Astrocyte (in vitro differentiated cells and primary cell): Measurements from ENCODE around the gene COMMD4. TPM values are rescaled to one million over a fixed set of nuclear protein-coding genes. Genes with fewer than 3 reads are reported as not detected.

ENCODE experiments used
- DNase-seq: peaks from one replicate; pipeline ENCODE4 v3.0.0-alpha.2; 2010; ENCODE audit warnings: low read depth
- FAIRE-seq: peaks from 2 replicates; lab custom pipeline; 2011; peaks lifted over from hg19 to GRCh38; lab: Jason Lieb, UNC
- H2AFZ ChIP-seq: 2 replicates; pipeline ENCODE4 v1.6.0; 2012; ENCODE audit warnings: low read depth, low read length, inconsistent platforms
- H3K27ac ChIP-seq: 2 replicates; pipeline ENCODE4 v1.5.1; 2011; ENCODE audit warnings: low read depth, low read length, inconsistent platforms
- H3K27me3 ChIP-seq: 2 replicates; pipeline ENCODE4 v1.6.0; 2011; ENCODE audit warnings: low read length, inconsistent platforms; ENCODE audit not compliant: insufficient read depth
- H3K36me3 ChIP-seq: 2 replicates; pipeline ENCODE4 v1.5.1; 2011; ENCODE audit warnings: low read length, inconsistent platforms; ENCODE audit not compliant: insufficient read depth
- H3K4me1 ChIP-seq: 2 replicates; pipeline ENCODE4 v1.5.1; 2011; ENCODE audit warnings: low read length, inconsistent platforms; ENCODE audit not compliant: insufficient read depth
- H3K4me2 ChIP-seq: 2 replicates; pipeline ENCODE4 v1.6.0; 2012; ENCODE audit warnings: low read length, inconsistent platforms
- H3K4me3 ChIP-seq: 2 replicates; pipeline ENCODE4 v1.5.1; 2011; ENCODE audit warnings: low read depth, mild to moderate bottlenecking, low read length, inconsistent platforms; ENCODE audit not compliant: insufficient read depth
- H3K79me2 ChIP-seq: 2 replicates; pipeline ENCODE4 v1.6.0; 2012; ENCODE audit warnings: mild to moderate bottlenecking, low read length, inconsistent platforms; ENCODE audit not compliant: insufficient read depth
- H3K9ac ChIP-seq: 2 replicates; pipeline ENCODE4 v1.6.0; 2012; ENCODE audit warnings: mild to moderate bottlenecking, low read length, inconsistent platforms
- H3K9me3 ChIP-seq: 2 replicates; pipeline ENCODE4 v1.5.1; 2012; ENCODE audit warnings: low read depth, mild to moderate bottlenecking, low read length, inconsistent platforms; ENCODE audit not compliant: insufficient read depth
- H4K20me1 ChIP-seq: 2 replicates; pipeline ENCODE4 v1.6.0; 2012; ENCODE audit warnings: low read length, inconsistent platforms; ENCODE audit not compliant: insufficient read depth
- H3K27ac Mint-ChIP-seq: one replicate; pipeline ENCODE4 v1.8.0; 2021; ENCODE audit warnings: mild to moderate bottlenecking, mixed read lengths; ENCODE audit not compliant: unreplicated experiment
- H3K27me3 Mint-ChIP-seq: one replicate; pipeline ENCODE4 v1.8.0; 2021; ENCODE audit warnings: low read depth, mixed read lengths; ENCODE audit not compliant: unreplicated experiment
- H3K36me3 Mint-ChIP-seq: one replicate; pipeline ENCODE4 v1.8.0; 2021; ENCODE audit warnings: low read depth, mixed read lengths; ENCODE audit not compliant: unreplicated experiment
- H3K4me1 Mint-ChIP-seq: one replicate; pipeline ENCODE4 v1.8.0; 2021; ENCODE audit warnings: low read depth, mixed read lengths; ENCODE audit not compliant: unreplicated experiment
- H3K4me3 Mint-ChIP-seq: one replicate; pipeline ENCODE4 v1.8.0; 2021; ENCODE audit warnings: mild to moderate bottlenecking, moderate library complexity, mixed read lengths; ENCODE audit not compliant: unreplicated experiment
- H3K9me3 Mint-ChIP-seq: one replicate; pipeline ENCODE4 v1.8.0; 2021; ENCODE audit warnings: mild to moderate bottlenecking, mixed read lengths; ENCODE audit not compliant: unreplicated experiment
- CTCF ChIP-seq: IDR thresholded peaks from 2 replicates; pipeline ENCODE4 v1.5.1; 2011; ENCODE audit warnings: low read depth, mild to moderate bottlenecking, inconsistent platforms, low read length, moderate library complexity; ENCODE audit not compliant: insufficient read depth
- EZH2 ChIP-seq: IDR thresholded peaks from 2 replicates; pipeline ENCODE4 v1.6.1; 2012; ENCODE audit warnings: mild to moderate bottlenecking, low read length, inconsistent platforms; ENCODE audit not compliant: insufficient read depth
- total RNA-seq: library from RNA; stranded (reverse); gene quantifications from 2 replicates; pipeline ENCODE4 v1.2.1, GENCODE V29; 2021

COMMD4 gene
- total RNA-seq, 1 donor from 2014 or later: 61.0 TPM

- no peak overlapping the region for H3K27ac ChIP-seq
Measured at GRCh38 chr15:75369897-75370581, 34.2 kb downstream of the COMMD4 start.

GRCh38 chr15:75371486-75371885, 35.6 kb downstream of the COMMD4 start:
- Mint-ChIP-seq H3K9me3 (no peaks in the 10 kb centered on the region), H3K27ac (no peak overlapping the region)

More at GRCh38 chr15:75369897-75370581, 34.2 kb downstream of the COMMD4 start:
- FAIRE-seq (no peak), DNase-seq (no peak)
- TF ChIP-seq EZH2: no peak
- TF ChIP-seq CTCF: no peak
- peaks cover 28% of the 10 kb centered on the region for H3K36me3 ChIP-seq
- peaks cover 21% of the 10 kb centered on the region for H3K79me2 ChIP-seq
- peak overlapping the region; percentile 93 for H3K4me3 Mint-ChIP-seq
- peaks cover 26% of the 10 kb centered on the region for H4K20me1 ChIP-seq
- peak overlapping the region; percentile 97 for H3K4me2 ChIP-seq
- no peaks in the 10 kb centered on the region for H3K9me3 Mint-ChIP-seq
- H3K4me1 Mint-ChIP-seq: peaks cover 12% of the 10 kb centered on the region
- no peak overlapping the region for H3K4me3 ChIP-seq
- no peaks in the 10 kb centered on the region for H3K27me3 Mint-ChIP-seq
- H3K9me3 ChIP-seq: no peaks in the 10 kb centered on the region
- H3K9ac ChIP-seq: peak overlapping the region; percentile 94
- H3K27me3 ChIP-seq: no peaks in the 10 kb centered on the region
- H3K36me3 Mint-ChIP-seq: peaks cover 14% of the 10 kb centered on the region
- peaks cover 16% of the 10 kb centered on the region for H3K4me1 ChIP-seq
- no peak overlapping the region for H2AFZ ChIP-seq
- H3K27ac Mint-ChIP-seq: peak overlapping the region; percentile 87

More at GRCh38 chr15:75371486-75371885, 35.6 kb downstream of the COMMD4 start:
- H4K20me1 ChIP-seq: peaks cover 24% of the 10 kb centered on the region
- H3K9me3 ChIP-seq: no peaks in the 10 kb centered on the region
- peaks cover 16% of the 10 kb centered on the region for H3K4me1 ChIP-seq
- H3K4me3 ChIP-seq: no peak overlapping the region
- TF ChIP-seq CTCF (no peak), EZH2 (no peak)
- H3K4me1 Mint-ChIP-seq: peaks cover 12% of the 10 kb centered on the region
- H3K4me2 ChIP-seq: no peak overlapping the region
- no peaks in the 10 kb centered on the region for H3K27me3 ChIP-seq
- H3K79me2 ChIP-seq: peaks cover 21% of the 10 kb centered on the region
- peaks cover 20% of the 10 kb centered on the region for H3K36me3 Mint-ChIP-seq
- no peak overlapping the region for H2AFZ ChIP-seq
- DNase-seq: no peak
- no peak overlapping the region for H3K4me3 Mint-ChIP-seq
- H3K27ac ChIP-seq: no peak overlapping the region
- no peak overlapping the region for H3K9ac ChIP-seq
- no peaks in the 10 kb centered on the region for H3K27me3 Mint-ChIP-seq
- no peak for FAIRE-seq
- peaks cover 26% of the 10 kb centered on the region for H3K36me3 ChIP-seq
